GM19455 (cell line): Measurements from ENCODE around the gene ST14.
"Not testable (repeated sequence)": the region's sequence is repeated elsewhere in the genome, so short reads cannot be mapped to it uniquely, and the experiment has no call there.

Experiments
- ATAC-seq: cut with Tn5 transposase; IDR thresholded peaks from one replicate; pipeline ENCODE4 v1.9.1; 2021; ENCODE audit not compliant: unreplicated experiment

The ST14 gene

DNA sequence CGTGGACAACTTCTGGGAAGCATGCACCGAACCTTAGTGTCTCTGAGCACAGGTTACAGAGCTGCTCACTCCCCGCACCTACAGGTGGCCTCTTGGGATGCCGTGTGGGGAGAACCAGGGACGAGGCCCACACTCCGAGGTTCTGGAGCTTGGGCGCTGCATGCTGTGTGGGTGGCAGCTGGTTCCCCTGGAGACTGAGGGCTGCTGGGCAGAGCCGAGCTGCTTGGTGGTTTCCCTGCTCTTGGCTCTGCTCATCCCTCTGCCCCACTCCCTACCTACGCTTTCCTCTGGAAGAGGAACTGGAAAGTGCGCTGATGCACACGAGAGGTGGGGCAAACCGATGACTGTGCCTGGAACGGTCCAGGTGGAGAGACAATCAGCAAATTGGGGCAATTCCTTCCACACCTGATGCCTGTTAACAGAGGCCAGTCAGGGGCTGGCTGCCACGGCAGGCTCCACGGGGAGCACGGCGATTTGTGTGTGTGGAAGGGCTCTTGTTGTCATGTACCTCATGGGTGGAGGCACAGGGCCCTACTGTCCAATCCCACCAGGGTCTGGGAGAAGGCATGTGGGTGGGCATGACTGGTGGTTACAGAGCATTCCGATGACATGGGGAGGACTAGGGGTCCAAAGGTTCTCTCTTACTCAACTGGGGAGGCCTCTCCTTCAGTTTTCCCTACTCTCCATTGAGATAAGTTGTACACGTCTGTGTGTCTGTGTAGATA, 60.9 kb downstream of the ST14 start:
- ATAC-seq, result no peak

DNA sequence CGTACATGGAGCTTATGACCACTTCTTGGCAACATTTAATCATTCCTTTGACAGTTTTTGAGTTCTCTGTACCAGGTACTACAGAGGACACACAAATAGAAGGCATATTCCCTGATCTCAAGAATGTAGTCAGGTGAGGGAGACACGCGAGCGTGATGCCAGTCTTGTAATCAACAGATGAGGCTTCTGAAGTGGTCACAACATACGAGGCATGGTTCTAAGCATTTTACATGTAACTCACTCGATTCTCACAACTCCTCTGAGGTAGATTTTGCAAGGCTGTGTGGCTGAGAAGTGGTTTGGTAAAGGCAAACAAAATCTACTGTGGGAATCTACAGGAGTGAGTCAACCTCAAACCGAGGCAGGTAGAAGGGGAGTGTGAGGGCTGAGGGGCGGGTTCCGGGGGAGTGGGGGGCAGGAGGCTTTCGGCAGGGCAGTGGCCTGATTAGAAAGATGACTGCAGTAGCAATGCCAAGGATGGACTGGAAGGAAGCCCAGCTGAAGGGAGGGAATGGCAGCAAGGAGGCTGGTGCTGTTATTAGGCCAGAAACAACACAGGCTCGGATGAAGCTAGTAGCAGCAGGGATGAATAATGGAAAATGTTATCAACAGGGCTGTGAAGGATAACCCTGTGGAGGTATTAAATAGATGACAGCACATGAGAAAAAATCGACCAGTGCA, 63.8 kb downstream of the ST14 start:
- ATAC-seq, result no peak

DNA sequence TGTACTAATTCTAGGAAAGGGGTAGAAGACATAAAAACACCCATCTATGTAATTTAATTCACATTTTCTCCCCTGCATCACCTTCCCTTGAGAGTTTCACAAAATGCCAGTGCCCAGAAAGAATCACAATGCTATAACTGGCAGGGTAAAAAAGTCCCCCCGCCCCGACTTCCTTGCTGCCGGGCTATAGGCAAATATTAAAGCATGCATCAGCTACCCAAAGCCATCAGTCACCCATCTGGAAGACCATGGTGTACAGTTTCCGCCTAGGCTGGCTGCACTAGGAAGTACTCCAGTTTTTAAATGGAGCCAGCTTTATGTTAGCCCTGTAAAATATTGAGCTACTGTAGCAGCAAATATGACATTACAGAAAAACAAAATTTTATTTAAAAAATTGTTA, 67.8 kb downstream of the ST14 start:
- ATAC-seq, result no peak

DNA sequence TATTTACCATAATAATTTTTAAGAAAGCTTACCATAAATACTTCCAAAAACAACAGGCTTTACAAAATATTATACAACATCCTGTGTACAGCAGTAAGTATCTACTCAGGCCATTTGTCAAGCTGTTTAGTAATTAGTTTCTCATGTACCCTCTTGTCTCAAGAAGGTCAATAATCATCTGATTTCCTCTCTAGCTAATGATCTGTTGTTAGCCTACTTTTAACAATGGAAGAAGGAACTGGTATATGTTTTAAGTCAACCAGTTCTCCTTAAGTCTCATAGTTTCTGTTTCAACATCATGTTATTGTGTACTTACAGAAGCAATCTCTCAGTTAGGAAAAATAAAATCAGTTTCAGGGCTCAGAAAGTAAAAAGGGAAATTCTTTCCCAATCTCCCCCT, 73.9 kb downstream of the ST14 start:
- not testable (repeated sequence) for ATAC-seq

DNA sequence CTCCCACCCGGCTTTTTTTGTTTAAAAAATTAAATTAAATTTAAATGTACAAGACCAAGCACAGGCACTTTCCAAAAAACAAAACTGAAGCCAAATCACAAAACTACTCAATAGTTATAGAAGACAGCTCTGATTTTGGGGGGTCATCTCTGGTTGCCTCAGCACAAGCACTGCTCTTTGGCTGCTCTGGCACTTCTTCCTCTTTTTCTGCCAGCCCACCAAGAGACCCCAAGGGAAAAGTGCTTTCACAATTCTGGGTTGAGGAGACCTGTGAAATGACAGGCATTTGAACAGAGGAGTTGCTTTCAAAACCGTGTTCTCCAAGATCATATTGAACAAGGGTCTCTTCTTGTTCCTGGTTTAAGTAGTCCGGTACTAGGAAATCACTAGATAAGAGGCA, 74.3 kb downstream of the ST14 start:
- not testable (repeated sequence) for ATAC-seq

DNA sequence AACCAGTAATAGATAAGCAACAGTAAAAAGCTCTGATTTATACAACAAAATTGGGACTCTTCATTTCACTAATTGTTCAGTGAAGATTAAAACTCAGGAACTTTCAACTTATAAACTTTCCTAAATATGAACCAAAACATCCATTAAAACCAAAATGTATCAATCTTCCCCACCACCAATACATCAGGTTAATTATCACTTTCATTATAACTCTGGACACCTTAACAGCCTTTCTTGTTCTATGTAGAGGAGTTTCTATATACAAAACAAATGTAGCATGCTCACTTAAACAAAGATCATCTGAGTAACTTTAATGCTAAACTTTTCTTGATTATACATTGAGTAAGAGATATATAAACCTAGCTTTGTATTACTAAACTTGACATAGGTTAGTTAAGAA, 74.7 kb downstream of the ST14 start:
- no peak for ATAC-seq

DNA sequence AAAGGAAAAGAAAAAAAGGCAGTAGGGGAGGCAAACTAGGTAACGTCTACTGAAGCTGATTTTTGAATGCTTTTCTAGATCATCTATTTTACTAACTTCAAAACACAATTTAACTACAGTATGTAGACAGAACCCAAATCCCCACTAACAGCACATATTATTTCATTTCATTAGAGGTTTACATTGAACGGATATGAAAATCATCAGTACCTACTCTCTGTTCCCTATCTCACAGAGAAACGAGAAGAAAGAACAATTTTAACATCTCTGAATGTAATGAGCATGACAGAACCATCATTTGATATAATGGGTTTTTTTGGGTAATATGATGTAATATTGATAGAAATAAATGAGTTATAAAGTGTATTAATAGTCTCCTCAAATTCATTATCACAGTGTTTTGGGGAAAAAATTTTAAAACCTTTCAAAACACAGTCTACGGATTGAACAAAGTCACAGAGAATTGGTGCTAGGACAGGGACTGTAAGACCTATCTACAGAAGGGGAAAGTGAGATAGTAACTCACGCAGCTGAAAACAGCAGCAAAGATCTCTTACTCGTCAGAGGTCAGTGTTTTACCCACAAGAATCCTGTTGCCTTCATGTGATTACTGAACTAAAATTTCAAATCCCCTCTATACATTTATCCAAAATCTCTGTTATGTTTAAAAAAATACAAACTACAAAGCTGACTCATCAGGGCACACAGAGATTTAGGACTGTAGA, 77.9 kb downstream of the ST14 start:
- ATAC-seq, result peak; percentile 75

DNA sequence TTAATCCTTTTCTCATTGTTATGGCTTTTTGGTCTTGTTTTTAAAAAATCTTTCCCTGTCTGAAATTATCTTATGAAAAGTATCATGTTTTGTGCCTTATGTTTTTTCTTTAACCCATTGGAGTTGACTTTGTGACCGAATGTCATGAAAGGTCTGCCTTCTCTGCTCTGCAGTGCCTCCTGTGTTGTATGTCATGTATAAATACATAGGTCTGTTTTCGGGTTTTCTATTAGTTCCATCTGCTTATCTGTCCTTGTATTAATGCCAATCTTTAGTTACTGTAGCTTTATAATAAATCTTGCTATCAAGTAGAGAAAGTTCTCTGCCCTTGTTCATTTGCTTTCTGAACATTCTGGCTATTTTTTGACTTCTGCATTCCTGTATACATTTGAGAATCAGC, 82.1 kb downstream of the ST14 start:
- ATAC-seq, result no peak

DNA sequence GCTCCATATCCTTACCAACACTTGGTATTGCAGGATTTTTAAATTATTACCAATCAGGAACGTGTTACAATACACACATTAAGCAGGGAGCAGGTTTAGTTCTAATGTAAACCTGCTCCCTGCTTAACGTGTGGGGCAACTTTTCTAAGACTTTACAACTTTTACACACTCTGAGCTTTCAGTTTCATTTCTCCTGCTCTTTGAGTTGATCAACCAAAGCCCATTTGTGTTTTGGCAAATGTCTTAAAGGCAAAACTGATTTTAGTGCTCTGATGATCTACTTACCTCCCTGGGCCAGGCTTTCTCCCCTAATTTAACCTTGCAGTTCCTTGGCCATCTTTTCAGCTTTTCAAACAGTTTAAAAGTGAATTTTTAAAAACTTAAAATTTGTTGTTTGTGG, 84.2 kb downstream of the ST14 start:
- ATAC-seq, result peak; percentile 83

DNA sequence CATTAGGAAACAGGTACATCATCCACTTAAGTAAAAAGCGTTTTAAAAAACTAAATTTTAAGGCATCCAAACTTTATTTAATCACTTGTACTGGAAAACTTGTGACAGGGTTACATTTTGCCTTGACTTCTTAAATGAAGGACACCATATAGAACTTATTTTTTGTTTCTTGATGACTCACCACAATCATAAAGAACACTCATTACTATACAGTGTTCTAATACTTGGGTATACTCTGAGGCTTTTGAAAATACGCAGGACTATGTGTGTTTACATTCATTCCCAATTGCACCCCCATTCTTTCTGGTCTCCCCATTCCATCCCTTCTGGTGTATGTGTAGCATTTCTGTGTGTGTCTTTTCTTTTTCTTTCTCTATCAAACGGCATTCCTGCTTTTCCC, 85.3 kb downstream of the ST14 start:
- ATAC-seq, result no peak

DNA sequence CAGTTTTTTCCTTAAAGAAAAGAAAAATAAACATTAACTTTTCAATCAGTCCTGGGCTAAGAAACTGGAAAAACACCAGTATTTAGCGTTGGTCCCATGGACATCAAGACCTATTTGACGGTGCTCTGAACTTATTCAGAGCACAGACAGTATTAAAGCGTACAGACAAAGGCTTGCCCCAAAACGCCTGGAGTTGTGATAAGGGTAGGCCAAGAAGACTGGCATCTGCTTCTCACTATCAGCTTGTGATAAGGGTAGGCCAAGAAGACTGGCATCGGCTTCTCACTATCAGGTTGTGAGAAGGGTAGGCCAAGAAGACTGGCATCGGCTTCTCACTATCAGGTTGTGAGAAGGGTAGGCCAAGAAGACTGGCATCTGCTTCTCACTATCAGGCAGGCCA, 85.8 kb downstream of the ST14 start:
- ATAC-seq, result not testable (repeated sequence)

DNA sequence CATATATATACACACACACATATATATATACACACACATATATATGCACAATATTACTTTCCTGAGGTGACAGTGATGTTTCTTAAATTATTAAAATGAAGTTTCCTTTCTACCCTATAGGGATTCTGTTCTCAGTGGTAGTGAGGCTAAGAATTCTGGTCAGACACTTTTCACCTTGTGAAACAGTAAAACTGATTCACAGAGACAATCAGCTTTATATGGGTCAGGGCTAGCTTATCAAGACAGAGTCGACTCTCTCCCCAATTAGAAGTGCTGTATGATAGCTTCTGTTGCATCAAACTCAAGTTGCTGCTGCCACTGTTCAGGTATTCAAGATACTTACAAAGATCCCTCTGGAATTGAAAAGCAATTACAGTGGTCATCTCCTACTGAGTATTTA, 86.7 kb downstream of the ST14 start:
- ATAC-seq, result no peak

DNA sequence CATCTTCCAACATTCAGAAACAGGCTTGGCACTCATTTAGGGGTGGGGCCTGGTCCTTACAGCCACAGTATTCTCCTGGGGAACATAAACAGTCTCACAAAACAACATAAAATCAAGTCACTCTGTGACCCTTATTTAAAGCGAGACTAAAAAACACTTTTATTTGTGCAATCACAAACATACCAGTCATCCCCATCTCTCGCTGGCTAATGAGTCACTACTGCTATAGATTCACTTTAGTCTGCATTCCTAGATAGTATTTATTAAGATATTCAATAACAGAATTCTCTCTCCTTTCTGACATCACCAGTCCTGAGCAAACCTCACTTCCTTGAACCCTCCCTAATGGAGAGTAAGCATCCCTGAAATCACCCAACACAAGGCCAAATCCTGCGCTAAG, 87.2 kb downstream of the ST14 start:
- no peak for ATAC-seq

DNA sequence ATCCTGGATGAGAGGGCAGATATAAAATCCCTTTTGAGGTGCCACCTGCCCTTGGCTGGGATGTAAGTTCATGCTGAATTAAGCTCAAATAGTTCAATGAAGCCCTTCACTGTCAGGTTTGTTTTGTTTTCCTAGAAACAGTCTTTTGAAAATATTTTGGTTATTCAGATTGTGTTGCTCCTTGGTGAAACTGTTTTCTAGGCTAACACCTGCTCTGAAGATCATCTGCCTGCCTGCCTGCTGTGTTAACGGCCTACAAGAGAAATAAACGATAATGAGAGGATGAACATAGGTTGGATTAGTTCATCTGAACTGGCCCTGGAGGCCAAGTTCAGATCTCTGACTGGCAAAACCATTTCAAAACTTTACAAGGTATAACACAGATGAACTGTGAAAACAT, 87.7 kb downstream of the ST14 start:
- no peak for ATAC-seq

DNA sequence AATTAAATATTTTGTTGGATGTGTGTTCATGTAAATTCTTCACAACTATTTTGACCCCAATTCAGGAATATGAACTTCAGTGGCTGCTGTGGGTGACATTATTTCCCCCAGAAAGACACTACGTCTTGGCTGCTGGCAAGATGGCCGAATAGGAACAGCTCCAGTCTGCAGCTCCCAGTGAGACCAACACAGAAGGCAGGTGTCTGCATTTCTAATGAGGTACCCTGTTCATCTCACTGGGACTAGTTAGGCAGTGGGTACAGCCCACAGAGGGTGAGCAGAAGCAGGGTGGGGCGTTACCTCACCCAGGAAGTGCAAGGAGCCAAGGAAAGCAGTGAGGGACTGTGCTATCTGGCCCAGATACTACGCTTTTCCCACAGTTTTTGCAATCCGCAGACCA, 89.8 kb downstream of the ST14 start:
- no peak for ATAC-seq

DNA sequence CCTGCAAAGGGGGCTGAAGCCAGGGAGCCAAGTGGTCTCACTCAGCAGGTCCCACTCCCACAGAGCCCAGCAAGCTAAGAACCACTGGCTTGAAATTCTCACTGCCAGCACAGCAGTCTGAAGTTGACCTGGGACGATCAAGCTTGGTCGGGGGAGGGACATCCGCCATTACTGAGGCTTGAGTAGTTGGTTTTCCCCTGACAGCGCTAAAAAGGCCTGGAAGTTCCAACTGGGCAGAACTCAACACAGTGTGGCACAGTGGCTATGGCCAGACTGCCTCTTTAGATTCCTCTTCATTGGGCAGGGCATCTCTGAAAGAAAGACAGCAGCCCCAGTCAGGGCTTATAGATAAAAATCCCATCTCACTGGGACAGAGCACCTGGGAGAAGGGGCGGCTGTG, 90.3 kb downstream of the ST14 start:
- not testable (repeated sequence) for ATAC-seq

DNA sequence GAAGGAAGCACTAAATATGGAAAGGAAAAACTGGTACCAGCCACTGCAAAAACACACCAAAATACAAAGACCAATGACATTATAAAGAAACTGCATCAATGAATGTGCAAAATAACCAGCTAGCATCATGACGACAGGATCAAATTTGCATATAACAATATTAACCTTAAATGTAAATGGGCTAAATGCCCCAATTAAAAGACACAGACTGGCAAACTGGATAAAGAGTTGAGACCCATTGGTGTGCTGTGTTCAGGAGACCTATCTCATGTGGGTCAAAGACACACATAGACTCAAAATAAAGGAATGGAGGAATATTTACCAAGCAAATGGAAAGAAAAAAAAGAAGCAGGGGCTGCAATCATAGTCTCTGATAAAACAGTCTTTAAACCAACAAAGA, 92.2 kb downstream of the ST14 start:
- not testable (repeated sequence) for ATAC-seq
